MM.1S (cell line): ENCODE measurements around the gene MARCOL.
A peak's percentile ranks its signal among the peaks of the same experiment; 100 is the strongest.

Experiments
- DNase-seq: peaks from one replicate; pipeline ENCODE4 v3.0.0-alpha.2; 2015
- H2AFZ ChIP-seq: fragments of 300-600 bp; sonication (generic); 2 replicates; pipeline ENCODE4 v1.6.0; 2016; ENCODE audit warnings: antibody characterized with exemption, low read length
- H3F3A ChIP-seq: fragments of 300-600 bp; sonication (generic); 2 replicates; pipeline ENCODE4 v1.6.1; 2016; ENCODE audit warnings: mild to moderate bottlenecking, antibody characterized with exemption, low read length, moderate library complexity, mixed read lengths; ENCODE audit not compliant: insufficient read depth
- H3K27ac ChIP-seq: fragments of 300-600 bp; sonication (generic); 2 replicates; pipeline ENCODE4 v1.5.1; 2016; ENCODE audit warnings: mild to moderate bottlenecking, low read length
- H3K27me3 ChIP-seq: fragments of 300-600 bp; sonication (generic); replicated peaks from 2 replicates; pipeline ENCODE4 v1.6.0; 2016; ENCODE audit warnings: low read length; ENCODE audit not compliant: insufficient read depth
- H3K36me3 ChIP-seq: fragments of 300-600 bp; sonication (generic); replicated peaks from 2 replicates; pipeline ENCODE4 v1.6.1; 2016; ENCODE audit warnings: mild to moderate bottlenecking, low read length, mixed read lengths; ENCODE audit not compliant: insufficient read depth
- H3K4me1 ChIP-seq: fragments of 300-600 bp; sonication (generic); 2 replicates; pipeline ENCODE4 v1.6.1; 2016; ENCODE audit warnings: low read length, mixed read lengths
- H3K4me2 ChIP-seq: fragments of 300-600 bp; sonication (generic); 2 replicates; pipeline ENCODE4 v1.6.0; 2016; ENCODE audit warnings: low read depth, low read length
- H3K4me3 ChIP-seq: fragments of 300-600 bp; sonication (generic); 2 replicates; pipeline ENCODE4 v1.5.1; 2016; ENCODE audit warnings: low read length, mixed read lengths
- H3K79me2 ChIP-seq: fragments of 300-600 bp; sonication (generic); 2 replicates; pipeline ENCODE4 v1.6.1; 2016; ENCODE audit warnings: mixed run types, low read length, mixed read lengths
- H3K9ac ChIP-seq: fragments of 300-600 bp; sonication (generic); 2 replicates; pipeline ENCODE4 v1.6.1; 2016; ENCODE audit warnings: low read length, mixed read lengths
- H3K9me2 ChIP-seq: fragments of 300-600 bp; sonication (generic); replicated peaks from 2 replicates; pipeline ENCODE4 v1.6.1; 2016; ENCODE audit warnings: mild to moderate bottlenecking, low read length, mixed read lengths; ENCODE audit not compliant: insufficient read depth
- H3K9me3 ChIP-seq: fragments of 300-600 bp; sonication (generic); replicated peaks from 2 replicates; pipeline ENCODE4 v1.6.1; 2016; ENCODE audit warnings: mild to moderate bottlenecking, low read length, mixed read lengths; ENCODE audit not compliant: insufficient read depth
- H4K20me1 ChIP-seq: fragments of 300-600 bp; sonication (generic); 2 replicates; pipeline ENCODE4 v1.6.1; 2016; ENCODE audit warnings: mild to moderate bottlenecking, low read length, moderate library complexity, mixed read lengths; ENCODE audit not compliant: insufficient read depth
- EZH2 ChIP-seq: fragments of 300-600 bp; sonication (generic); optimal IDR thresholded peaks from 2 replicates; pipeline ENCODE3; 2017; ENCODE audit warnings: low read depth, mild to moderate bottlenecking, antibody characterized with exemption, low read length, mixed read lengths
- EZH2phosphoT487 ChIP-seq: fragments of 300-600 bp; sonication (generic); IDR thresholded peaks from 2 replicates; pipeline ENCODE4 v1.6.1; 2018; ENCODE audit warnings: antibody characterized with exemption, low read length
- TF ChIP-seq, protein P1 (sequence below): fragments of 300-600 bp; sonication (generic); IDR thresholded peaks from 2 replicates; pipeline ENCODE4 v1.5.1; 2016; ENCODE audit warnings: antibody characterized with exemption, low read length, mixed read lengths

MARCOL gene, protein sequence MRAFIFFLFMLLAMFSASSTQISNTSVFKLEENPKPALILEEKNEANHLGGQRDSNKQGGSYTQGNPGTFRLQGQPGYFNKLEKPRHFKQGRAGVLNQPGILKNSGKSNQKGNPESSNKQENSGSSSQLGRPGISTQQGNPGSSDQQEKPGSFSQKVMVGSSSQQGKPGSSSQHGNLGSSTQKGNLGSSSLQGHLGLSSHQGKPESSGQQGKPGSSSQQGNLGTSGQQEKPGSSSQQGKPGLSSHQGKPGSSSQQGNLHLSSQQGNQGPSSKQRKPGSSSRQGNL

DNA sequence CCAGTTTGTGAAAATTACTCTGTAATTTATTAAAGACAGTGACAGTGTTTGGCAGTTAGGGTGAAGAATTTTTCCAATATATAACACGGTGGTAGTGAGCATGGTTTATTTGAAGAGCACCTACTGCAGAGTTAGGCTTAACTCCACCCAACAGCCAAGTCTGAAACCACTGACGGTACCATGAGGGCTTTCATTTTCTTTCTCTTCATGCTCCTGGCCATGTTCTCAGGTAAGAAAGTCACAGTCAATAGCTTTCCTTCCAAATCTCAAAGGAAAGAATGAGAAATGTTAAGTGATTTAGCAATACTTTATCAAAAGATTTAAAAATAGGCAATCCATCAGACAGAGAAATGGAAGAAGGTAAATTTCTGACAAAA is at the start of gene MARCOL:
Gene MARCOL, plus strand, starts transcription at position 108 of the 377 bp plus-strand sequence. Its CDS starts 73 bp downstream, at position 181.
- no peaks in the 10 kb centered on the region for H3K79me2 ChIP-seq
- H4K20me1 ChIP-seq = no peaks in the 10 kb centered on the region
- H3K27me3 ChIP-seq = no peaks in the 10 kb centered on the region
- no peak for TF ChIP-seq EZH2phosphoT487
- TF ChIP-seq, protein P1, sequence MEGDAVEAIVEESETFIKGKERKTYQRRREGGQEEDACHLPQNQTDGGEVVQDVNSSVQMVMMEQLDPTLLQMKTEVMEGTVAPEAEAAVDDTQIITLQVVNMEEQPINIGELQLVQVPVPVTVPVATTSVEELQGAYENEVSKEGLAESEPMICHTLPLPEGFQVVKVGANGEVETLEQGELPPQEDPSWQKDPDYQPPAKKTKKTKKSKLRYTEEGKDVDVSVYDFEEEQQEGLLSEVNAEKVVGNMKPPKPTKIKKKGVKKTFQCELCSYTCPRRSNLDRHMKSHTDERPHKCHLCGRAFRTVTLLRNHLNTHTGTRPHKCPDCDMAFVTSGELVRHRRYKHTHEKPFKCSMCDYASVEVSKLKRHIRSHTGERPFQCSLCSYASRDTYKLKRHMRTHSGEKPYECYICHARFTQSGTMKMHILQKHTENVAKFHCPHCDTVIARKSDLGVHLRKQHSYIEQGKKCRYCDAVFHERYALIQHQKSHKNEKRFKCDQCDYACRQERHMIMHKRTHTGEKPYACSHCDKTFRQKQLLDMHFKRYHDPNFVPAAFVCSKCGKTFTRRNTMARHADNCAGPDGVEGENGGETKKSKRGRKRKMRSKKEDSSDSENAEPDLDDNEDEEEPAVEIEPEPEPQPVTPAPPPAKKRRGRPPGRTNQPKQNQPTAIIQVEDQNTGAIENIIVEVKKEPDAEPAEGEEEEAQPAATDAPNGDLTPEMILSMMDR = no peak
- TF ChIP-seq EZH2 = no peak
- no peaks in the 10 kb centered on the region for H3K9me3 ChIP-seq
- H3K4me3 ChIP-seq = 0 out of 2 replicates have a peak within 1 kb of the TSS, but pooled peaks have one; percentile 13
- H3K36me3 ChIP-seq = no peaks in the 10 kb centered on the region
- H3K9me2 ChIP-seq = no peaks in the 10 kb centered on the region
- H3F3A ChIP-seq = no peaks in the 10 kb centered on the region
- H3K4me2 ChIP-seq = peak within 1 kb of the TSS; percentile 41
- DNase-seq = peak; percentile 58
- peak within 1 kb of the TSS; percentile 57 for H2AFZ ChIP-seq
- H3K4me1 ChIP-seq = no peaks in the 10 kb centered on the region
- no peak within 1 kb of the TSS for H3K27ac ChIP-seq
- H3K9ac ChIP-seq = no peak within 1 kb of the TSS

DNA sequence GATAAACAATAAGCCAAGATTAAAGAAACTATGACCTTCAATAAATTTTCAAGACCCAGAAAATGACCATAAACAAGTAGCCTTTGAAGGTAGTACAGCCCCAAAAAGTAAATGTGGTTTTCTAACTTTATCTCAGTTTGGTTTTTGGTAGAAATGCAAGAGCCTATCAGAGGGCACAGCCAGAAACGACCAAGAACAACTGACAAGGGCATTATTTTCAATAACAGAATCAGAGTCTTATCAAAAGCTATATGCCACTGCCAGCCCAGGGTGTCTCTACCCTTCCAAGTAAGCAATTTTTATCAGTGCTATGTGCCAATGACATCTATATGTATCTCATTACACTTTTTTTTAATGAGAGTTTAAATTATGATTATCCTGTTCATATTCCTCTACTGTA is 47.3 kb upstream of the MARCOL start:
- H3K9me2 ChIP-seq = no peaks in the 10 kb centered on the region
- H3K27ac ChIP-seq = no peak overlapping the region
- H3K4me3 ChIP-seq = no peak overlapping the region
- no peak overlapping the region for H2AFZ ChIP-seq
- H3K36me3 ChIP-seq = no peaks in the 10 kb centered on the region
- TF ChIP-seq EZH2 (no peak), EZH2phosphoT487 (no peak)
- TF ChIP-seq, protein P1 = no peak
- no peaks in the 10 kb centered on the region for H3K79me2 ChIP-seq
- H3K9ac ChIP-seq = no peak overlapping the region
- H3F3A ChIP-seq = no peaks in the 10 kb centered on the region
- no peaks in the 10 kb centered on the region for H3K27me3 ChIP-seq
- H4K20me1 ChIP-seq = no peaks in the 10 kb centered on the region
- H3K4me1 ChIP-seq = 0 out of 2 replicates have a peak, but pooled peaks cover 9% of the 10 kb centered on the region
- no peaks in the 10 kb centered on the region for H3K9me3 ChIP-seq
- no peak for DNase-seq
- H3K4me2 ChIP-seq = no peak overlapping the region

DNA sequence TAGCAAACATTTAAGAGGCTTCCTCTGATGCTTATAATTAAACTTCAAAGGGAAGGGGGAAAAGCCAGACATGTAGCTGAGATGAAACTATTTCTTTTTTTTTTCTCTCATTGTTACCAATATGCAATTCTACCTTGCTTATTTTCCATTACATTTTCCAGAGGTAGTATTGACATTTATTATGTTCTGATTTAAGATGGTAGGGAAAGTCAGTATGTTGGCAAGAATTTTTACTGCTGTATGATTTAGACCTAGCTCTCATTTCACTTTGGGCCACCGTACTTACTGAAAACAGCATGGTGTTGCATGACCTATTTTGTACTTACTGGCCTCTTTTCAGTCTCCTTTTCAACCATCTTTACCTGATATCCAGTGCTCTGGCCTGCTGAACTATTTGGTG is 45.1 kb upstream of the MARCOL start:
- Histone ChIP-seq H3K9ac (no peak overlapping the region), H3K27me3 (no peaks in the 10 kb centered on the region), H3K4me3 (no peak overlapping the region), H3K27ac (no peak overlapping the region), H3K9me2 (no peaks in the 10 kb centered on the region), H4K20me1 (no peaks in the 10 kb centered on the region), H2AFZ (no peak overlapping the region), H3K4me1 (0 out of 2 replicates have a peak, but pooled peaks cover 9% of the 10 kb centered on the region), H3K79me2 (no peaks in the 10 kb centered on the region), H3K36me3 (no peaks in the 10 kb centered on the region), H3F3A (no peaks in the 10 kb centered on the region), H3K4me2 (no peak overlapping the region), H3K9me3 (no peaks in the 10 kb centered on the region)
- TF ChIP-seq EZH2phosphoT487 = no peak
- no peak for TF ChIP-seq EZH2
- TF ChIP-seq, protein P1 = no peak
- no peak for DNase-seq
